WTC11 (cell line): Measurements from ENCODE around the gene IVD.

Source experiments
- CREB1 ChIP-seq: sonication (generic); formaldehyde crosslinking; IDR thresholded peaks from 2 replicates; pipeline ENCODE4 v1.8.0; 2023; ENCODE audit warnings: mild to moderate bottlenecking, missing genetic modification reagents
- CTCF ChIP-seq: fragments of 200-600 bp; IDR thresholded peaks from 2 replicates; pipeline ENCODE4 v1.8.0; 2022; ENCODE audit warnings: antibody characterized with exemption
- JUN ChIP-seq: sonication (generic); formaldehyde crosslinking; IDR thresholded peaks from 2 replicates; pipeline ENCODE4 v1.8.0; 2023; ENCODE audit warnings: mild to moderate bottlenecking, missing genetic modification reagents
- KAT7 ChIP-seq: sonication (generic); formaldehyde crosslinking; IDR thresholded peaks from 2 replicates; pipeline ENCODE4 v1.8.1; 2023; ENCODE audit warnings: missing genetic modification reagents, mild to moderate bottlenecking, borderline replicate concordance
- MAX ChIP-seq: sonication (generic); formaldehyde crosslinking; IDR thresholded peaks from 2 replicates; pipeline ENCODE4 v1.8.0; 2022; ENCODE audit warnings: mild to moderate bottlenecking, missing genetic modification reagents
- NR3C1 ChIP-seq: sonication (generic); formaldehyde crosslinking; conservative IDR thresholded peaks from 2 replicates; pipeline ENCODE4 v1.8.1; 2023; ENCODE audit warnings: low read depth, mild to moderate bottlenecking, missing genetic modification reagents

GRCh38 chr15:40412095-40412759 is 6.6 kb downstream of the IVD start:
- TF ChIP-seq KAT7 (CRISPR knock-in tag) (no peak), MAX (CRISPR knock-in tag) (no peak), JUN (CRISPR knock-in tag) (no peak), CTCF (no peak), NR3C1 (no peak), CREB1 (CRISPR knock-in tag) (no peak)
